Gastroesophageal sphincter (tissue), 3 donors: ENCODE data around the gene SP140L.

Experiments
- EP300 ChIP-seq: sonication (generic); formaldehyde crosslinking; IDR thresholded peaks from one replicate; pipeline ENCODE4 v1.6.1; 2017; ENCODE audit warnings: antibody characterized with exemption, mild to moderate bottlenecking
- POLR2A ChIP-seq, 2 donors: fragments of 450-650 bp; IDR thresholded peaks; one replicate each; pipeline ENCODE4 v1.6.1; 2017; ENCODE audit warnings: antibody characterized with exemption in 2 of 2, mild to moderate bottlenecking in 2 of 2, moderate library complexity in 1 of 2
- POLR2AphosphoS5 ChIP-seq: sonication (generic); formaldehyde crosslinking; IDR thresholded peaks from one replicate; pipeline ENCODE4 v1.6.1; 2017; ENCODE audit warnings: antibody characterized with exemption
- TF ChIP-seq, protein P1 (sequence below), 4 experiments: fragments of 200-600 bp in 2 of 4; fragments of 450-650 bp in 2 of 4; sonication (generic) in 1 of 4; IDR thresholded peaks; one replicate each; pipeline ENCODE4 v1.5.1; 2017 to 2019; ENCODE audit warnings: antibody characterized with exemption in 4 of 4, mild to moderate bottlenecking in 2 of 4, moderate library complexity in 2 of 4

DNA sequence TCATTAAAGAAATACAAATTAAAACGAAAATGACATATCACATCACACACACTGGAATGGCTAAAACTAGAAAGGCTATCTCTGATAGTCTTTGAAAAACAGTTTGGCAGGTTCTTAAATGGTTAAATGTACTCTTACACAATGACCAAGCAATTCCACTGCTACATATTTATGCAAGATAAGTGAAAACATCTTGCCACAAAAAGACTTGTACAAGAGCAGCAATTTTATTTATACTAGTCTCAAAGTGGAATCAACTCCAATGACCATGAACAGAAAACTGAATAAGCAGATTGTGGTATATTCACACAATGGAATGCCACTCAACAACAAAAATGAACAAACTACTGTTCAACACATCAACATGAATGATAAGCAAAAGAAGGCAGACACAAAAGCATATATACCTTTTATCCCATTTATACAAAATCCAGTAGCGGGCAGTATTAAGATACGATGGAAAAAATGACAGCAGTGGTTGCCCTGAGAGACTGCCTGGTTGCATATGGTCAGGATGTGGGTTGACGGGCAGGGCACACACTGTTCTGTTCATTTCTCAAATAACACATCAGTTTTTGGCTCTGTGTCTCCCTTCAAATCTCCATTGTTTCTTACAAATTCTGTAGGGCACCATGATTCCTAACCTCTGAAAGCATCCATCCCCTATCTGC lies 114.4 kb downstream of the SP140L start:
- TF ChIP-seq, protein P1, sequence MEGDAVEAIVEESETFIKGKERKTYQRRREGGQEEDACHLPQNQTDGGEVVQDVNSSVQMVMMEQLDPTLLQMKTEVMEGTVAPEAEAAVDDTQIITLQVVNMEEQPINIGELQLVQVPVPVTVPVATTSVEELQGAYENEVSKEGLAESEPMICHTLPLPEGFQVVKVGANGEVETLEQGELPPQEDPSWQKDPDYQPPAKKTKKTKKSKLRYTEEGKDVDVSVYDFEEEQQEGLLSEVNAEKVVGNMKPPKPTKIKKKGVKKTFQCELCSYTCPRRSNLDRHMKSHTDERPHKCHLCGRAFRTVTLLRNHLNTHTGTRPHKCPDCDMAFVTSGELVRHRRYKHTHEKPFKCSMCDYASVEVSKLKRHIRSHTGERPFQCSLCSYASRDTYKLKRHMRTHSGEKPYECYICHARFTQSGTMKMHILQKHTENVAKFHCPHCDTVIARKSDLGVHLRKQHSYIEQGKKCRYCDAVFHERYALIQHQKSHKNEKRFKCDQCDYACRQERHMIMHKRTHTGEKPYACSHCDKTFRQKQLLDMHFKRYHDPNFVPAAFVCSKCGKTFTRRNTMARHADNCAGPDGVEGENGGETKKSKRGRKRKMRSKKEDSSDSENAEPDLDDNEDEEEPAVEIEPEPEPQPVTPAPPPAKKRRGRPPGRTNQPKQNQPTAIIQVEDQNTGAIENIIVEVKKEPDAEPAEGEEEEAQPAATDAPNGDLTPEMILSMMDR (IDR thresholded peaks at IDR 0.05) = no peak
- TF ChIP-seq EP300 (no peak), POLR2A (IDR thresholded peaks at IDR 0.05) (no peak), POLR2AphosphoS5 (peak; percentile 28)
